ENCODE results near the gene NEU1. TPM values are rescaled to one million over a fixed set of nuclear protein-coding genes. Genes with fewer than 3 reads are reported as not detected.

NEU1 gene
- total RNA-seq, 6 experiments from 2014 or later: 35.8 to 48.6 (median 40.9) TPM

GRCh38 chr6:31900917-31901414 lies 38.3 kb upstream of the NEU1 start:
- H3K36me3 Mint-ChIP-seq (ENCODE audit: low read depth): no peaks in the 10 kb centered on the region
- 0 out of 2 replicates have a peak overlapping the region, but pooled peaks have one; percentile 60 for H3K27ac Mint-ChIP-seq
- TF ChIP-seq CTCF (IDR thresholded peaks at IDR 0.05): no peak
- no peaks in the 10 kb centered on the region for H3K9me3 Mint-ChIP-seq
- H3K4me3 Mint-ChIP-seq: peak overlapping the region; percentile 87
- H3K4me1 Mint-ChIP-seq (ENCODE audit: low read depth): peaks cover 37% of the 10 kb centered on the region
- no peak for DNase-seq
- H3K27me3 Mint-ChIP-seq (ENCODE audit: insufficient read depth): peaks cover 8% of the 10 kb centered on the region

GRCh38 chr6:31899882-31900722 lies 37.5 kb upstream of the NEU1 start:
- peaks cover 8% of the 10 kb centered on the region for H3K27me3 Mint-ChIP-seq (ENCODE audit: insufficient read depth)
- peaks cover 40% of the 10 kb centered on the region for H3K4me1 Mint-ChIP-seq (ENCODE audit: low read depth)
- no peak overlapping the region for H3K27ac Mint-ChIP-seq
- H3K4me3 Mint-ChIP-seq: peak overlapping the region; percentile 45; the same call in 1 of the 2 replicates
- DNase-seq: no peak
- H3K9me3 Mint-ChIP-seq: no peaks in the 10 kb centered on the region
- TF ChIP-seq CTCF (IDR thresholded peaks at IDR 0.05): no peak
- H3K36me3 Mint-ChIP-seq (ENCODE audit: low read depth): no peaks in the 10 kb centered on the region

DNA sequence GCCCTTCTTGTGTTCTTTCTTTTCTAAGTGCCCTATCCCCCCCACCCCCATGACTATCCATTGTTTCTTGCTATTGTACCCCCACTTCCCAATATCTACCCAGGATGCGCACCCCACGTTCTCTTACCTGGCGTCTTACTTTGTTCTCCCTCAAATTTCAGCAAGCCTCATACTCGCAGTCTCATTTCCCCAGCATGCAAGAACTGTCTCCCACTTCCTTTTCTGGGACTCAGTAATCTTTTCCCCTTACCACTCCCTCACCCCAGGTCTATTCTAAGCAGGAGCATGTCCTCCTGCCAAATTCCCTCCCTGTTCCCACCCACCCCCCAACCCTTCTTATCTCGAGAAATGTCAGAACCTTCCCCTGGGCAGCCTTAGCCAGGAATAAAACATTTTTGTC lies 36.6 kb upstream of the NEU1 start:
- Mint-ChIP-seq H3K9me3 (no peaks in the 10 kb centered on the region), H3K27me3 (ENCODE audit: insufficient read depth) (peaks cover 5% of the 10 kb centered on the region), H3K27ac (no peak overlapping the region), H3K4me3 (peak overlapping the region; percentile 92; the same call in 1 of the 2 replicates), H3K36me3 (ENCODE audit: low read depth) (no peaks in the 10 kb centered on the region), H3K4me1 (ENCODE audit: low read depth) (peaks cover 40% of the 10 kb centered on the region)
- DNase-seq: no peak
- no peak for TF ChIP-seq CTCF (IDR thresholded peaks at IDR 0.05)

GRCh38 chr6:31898383-31899011 lies 35.9 kb upstream of the NEU1 start:
- peaks cover 5% of the 10 kb centered on the region for H3K27me3 Mint-ChIP-seq (ENCODE audit: insufficient read depth)
- H3K4me1 Mint-ChIP-seq (ENCODE audit: low read depth): peaks cover 42% of the 10 kb centered on the region
- no peaks in the 10 kb centered on the region for H3K36me3 Mint-ChIP-seq (ENCODE audit: low read depth)
- DNase-seq: peak; percentile 20
- TF ChIP-seq CTCF (IDR thresholded peaks at IDR 0.05): no peak; the same call in 1 of the 2 replicates
- H3K4me3 Mint-ChIP-seq: peak overlapping the region; percentile 92
- no peaks in the 10 kb centered on the region for H3K9me3 Mint-ChIP-seq
- peak overlapping the region; percentile 54 for H3K27ac Mint-ChIP-seq

GRCh38 chr6:31897612-31898382 lies 35.2 kb upstream of the NEU1 start, which contains the start of gene EHMT2:
TSS of gene EHMT2 (minus strand) at chr6:31897698. CDS start at chr6:31897677, 21 bp downstream.
- peak within 1 kb of the TSS; percentile 65 for H3K27ac Mint-ChIP-seq
- DNase-seq: peak; percentile 65
- H3K9me3 Mint-ChIP-seq: no peaks in the 10 kb centered on the region
- no peak for TF ChIP-seq CTCF (IDR thresholded peaks at IDR 0.05)
- H3K4me1 Mint-ChIP-seq (ENCODE audit: low read depth): peaks cover 44% of the 10 kb centered on the region
- H3K36me3 Mint-ChIP-seq (ENCODE audit: low read depth): no peaks in the 10 kb centered on the region
- peaks cover 4% of the 10 kb centered on the region for H3K27me3 Mint-ChIP-seq (ENCODE audit: insufficient read depth)
- peak within 1 kb of the TSS; percentile 92 for H3K4me3 Mint-ChIP-seq

Measured in HFFc6 (cell line).